ENCODE data around the gene NELL2.

DNA sequence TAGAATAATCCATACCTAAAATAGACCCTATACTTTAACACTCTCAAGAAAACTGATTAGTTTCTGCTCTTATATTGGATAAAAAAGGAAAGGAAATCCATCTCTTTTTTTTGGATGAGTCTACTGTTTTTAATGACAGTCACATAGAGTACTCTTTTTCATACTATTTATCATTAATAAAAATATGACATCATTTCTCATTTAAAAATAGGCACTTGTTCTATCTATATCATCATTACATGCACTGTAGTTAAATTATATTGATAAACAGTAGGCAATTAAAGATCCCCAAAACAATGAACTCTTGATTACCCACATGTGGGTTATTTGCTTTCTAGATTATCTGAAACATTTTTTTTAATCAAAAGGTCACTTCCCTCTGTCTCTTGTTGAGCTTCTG is 338.8 kb downstream of the NELL2 start:
- TF ChIP-seq CBX3 (IDR thresholded peaks at IDR 0.05; ENCODE audit: low read depth): no peak
- TF ChIP-seq, protein P1, sequence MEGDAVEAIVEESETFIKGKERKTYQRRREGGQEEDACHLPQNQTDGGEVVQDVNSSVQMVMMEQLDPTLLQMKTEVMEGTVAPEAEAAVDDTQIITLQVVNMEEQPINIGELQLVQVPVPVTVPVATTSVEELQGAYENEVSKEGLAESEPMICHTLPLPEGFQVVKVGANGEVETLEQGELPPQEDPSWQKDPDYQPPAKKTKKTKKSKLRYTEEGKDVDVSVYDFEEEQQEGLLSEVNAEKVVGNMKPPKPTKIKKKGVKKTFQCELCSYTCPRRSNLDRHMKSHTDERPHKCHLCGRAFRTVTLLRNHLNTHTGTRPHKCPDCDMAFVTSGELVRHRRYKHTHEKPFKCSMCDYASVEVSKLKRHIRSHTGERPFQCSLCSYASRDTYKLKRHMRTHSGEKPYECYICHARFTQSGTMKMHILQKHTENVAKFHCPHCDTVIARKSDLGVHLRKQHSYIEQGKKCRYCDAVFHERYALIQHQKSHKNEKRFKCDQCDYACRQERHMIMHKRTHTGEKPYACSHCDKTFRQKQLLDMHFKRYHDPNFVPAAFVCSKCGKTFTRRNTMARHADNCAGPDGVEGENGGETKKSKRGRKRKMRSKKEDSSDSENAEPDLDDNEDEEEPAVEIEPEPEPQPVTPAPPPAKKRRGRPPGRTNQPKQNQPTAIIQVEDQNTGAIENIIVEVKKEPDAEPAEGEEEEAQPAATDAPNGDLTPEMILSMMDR (IDR thresholded peaks at IDR 0.05 in 2 of 3, conservative IDR thresholded peaks at IDR 0.05 in 1 of 3; ENCODE audit: borderline replicate concordance in 1 of 3, insufficient read depth in 1 of 3, low read depth in 2 of 3, low read length in 2 of 3): no peak
- TF ChIP-seq SP1 (IDR thresholded peaks at IDR 0.05; ENCODE audit: low read depth): no peak

Measured in HCT116 (cell line).